HepG2 (cell line): ENCODE measurements around the gene HEXD. TPM values are rescaled to one million over a fixed set of nuclear protein-coding genes. Genes with fewer than 3 reads are reported as not detected.

ENCODE experiments used
- EHMT2 ChIP-seq: fragments of 200-600 bp; sonication (generic); IDR thresholded peaks from 2 replicates; pipeline ENCODE4 v1.7.0; 2017; ENCODE audit warnings: antibody characterized with exemption, low read depth, low read length, borderline replicate concordance
- KAT8 ChIP-seq: IDR thresholded peaks from 2 replicates; pipeline ENCODE4 v1.6.1; 2016; ENCODE audit warnings: missing genetic modification reagents, missing compliant biosample characterization
- KDM1A ChIP-seq: IDR thresholded peaks from 2 replicates; pipeline ENCODE4 v1.6.1; 2016; ENCODE audit warnings: missing compliant biosample characterization
- NAIF1 ChIP-seq: sonication (generic); formaldehyde crosslinking; IDR thresholded peaks from 2 replicates; pipeline ENCODE4 v1.5.0; 2020; ENCODE audit warnings: mild to moderate bottlenecking, missing genetic modification reagents, borderline replicate concordance
- NBN ChIP-seq: fragments of 450-650 bp; conservative IDR thresholded peaks from 2 replicates; pipeline ENCODE4 v1.6.1; 2017
- YEATS2 ChIP-seq: sonication (generic); formaldehyde crosslinking; IDR thresholded peaks from 2 replicates; pipeline ENCODE4 v1.4.0; 2020; ENCODE audit warnings: missing genetic modification reagents, borderline replicate concordance
- ZFX ChIP-seq: sonication (generic); formaldehyde crosslinking; IDR thresholded peaks from 2 replicates; pipeline ENCODE4 v1.4.0; 2020; ENCODE audit warnings: mild to moderate bottlenecking, low read depth, missing genetic modification reagents, moderate library complexity
- ZMAT3 ChIP-seq: sonication (generic); formaldehyde crosslinking; conservative IDR thresholded peaks from 2 replicates; pipeline ENCODE4 v1.7.0; 2021; ENCODE audit warnings: missing genetic modification reagents
- ZNF644 ChIP-seq: IDR thresholded peaks from 2 replicates; pipeline ENCODE4 v1.6.1; 2016; ENCODE audit warnings: low read depth
- ZNF674 ChIP-seq: sonication (generic); formaldehyde crosslinking; IDR thresholded peaks from 2 replicates; pipeline ENCODE4 v1.5.0; 2020; ENCODE audit warnings: low read depth, mild to moderate bottlenecking, missing genetic modification reagents
- polyA plus RNA-seq, 8 experiments: library from polyadenylated mRNA; depleted of rRNA in 3 of 8; stranded (reverse) in 7 of 8; unstranded in 1 of 8; fragments of >200 nt; fragmentation: Illumina TruSeq in 4 of 8; extraction: Trizol in 4 of 8; gene quantifications; 2 replicates each; pipeline versions ENCODE4 v1.2.1 to v1.2.3, GENCODE V29; 2011 to 2016; ENCODE audit warnings: low read depth in 4 of 8, missing spikeins in 1 of 8, mixed read lengths in 1 of 8; ENCODE audit not compliant: insufficient read depth in 1 of 8
- total RNA-seq, 5 experiments: library from RNA; depleted of rRNA; stranded (reverse); fragments of >200 nt; fragmentation: Illumina TruSeq; extraction: Trizol; gene quantifications; 2 replicates each; pipeline ENCODE4 v1.2.3, GENCODE V29; 2016; ENCODE audit warnings: low read depth in 1 of 5
- TF ChIP-seq, protein P1 (sequence below): sonication (generic); formaldehyde crosslinking; IDR thresholded peaks from 2 replicates; pipeline ENCODE4 v1.4.0; 2020; ENCODE audit warnings: mild to moderate bottlenecking, missing genetic modification reagents
- TF ChIP-seq, protein P2 (sequence below): sonication (generic); formaldehyde crosslinking; IDR thresholded peaks from 2 replicates; pipeline ENCODE4 v1.4.0; 2020; ENCODE audit warnings: mild to moderate bottlenecking, missing genetic modification reagents
- TF ChIP-seq, protein P3 (sequence below): sonication (generic); formaldehyde crosslinking; IDR thresholded peaks from 2 replicates; pipeline ENCODE4 v1.5.1; 2020; ENCODE audit warnings: missing genetic modification reagents, mild to moderate bottlenecking, borderline replicate concordance
- TF ChIP-seq, protein P4 (sequence below): sonication (generic); formaldehyde crosslinking; IDR thresholded peaks from 2 replicates; pipeline ENCODE4 v1.4.0; 2020; ENCODE audit warnings: missing genetic modification reagents

Gene HEXD
- total and polyA plus RNA-seq, 2 of the 13 experiments (the other 11 are each of a cell fraction or from before 2014, with no cell fraction given): 22.3 to 41.8 TPM

DNA sequence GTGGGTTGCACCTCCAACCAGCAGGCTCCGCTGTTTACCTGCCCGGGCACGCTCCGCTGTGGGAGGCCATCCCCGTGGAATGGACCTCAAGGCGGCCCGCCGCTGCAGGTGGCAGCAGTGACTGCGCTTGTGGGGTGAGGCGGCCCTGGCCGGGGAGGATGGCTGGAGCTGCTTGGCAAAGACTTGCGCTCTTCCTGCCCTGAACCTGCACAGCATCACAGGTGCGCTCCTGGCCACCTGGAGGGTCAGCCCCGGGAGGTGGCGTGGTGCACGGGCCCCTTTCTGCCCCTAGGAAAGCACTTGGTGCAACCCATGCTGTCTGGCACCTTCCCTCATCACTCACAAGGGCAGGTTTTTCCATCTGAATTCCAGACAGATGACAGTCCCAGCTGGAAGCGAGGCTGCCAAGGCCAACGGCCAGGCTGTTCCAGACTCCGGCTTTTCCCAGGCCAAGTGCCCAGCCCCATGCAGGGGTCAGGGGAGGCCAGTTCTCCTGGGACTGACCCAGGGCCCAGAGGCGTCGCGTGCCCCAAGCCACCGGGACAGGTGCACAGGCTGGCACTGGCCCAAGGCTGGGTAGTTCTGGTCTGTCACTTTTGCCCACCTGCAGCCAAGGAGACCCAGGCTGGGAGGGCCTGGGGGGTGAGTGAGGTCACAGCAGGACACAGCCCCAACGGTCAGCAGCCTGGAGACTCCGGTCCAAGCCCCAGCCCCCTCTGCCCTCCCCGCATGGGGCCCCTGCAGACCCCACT lies 33.2 kb upstream of the HEXD start (continued):
- TF ChIP-seq, protein P1, sequence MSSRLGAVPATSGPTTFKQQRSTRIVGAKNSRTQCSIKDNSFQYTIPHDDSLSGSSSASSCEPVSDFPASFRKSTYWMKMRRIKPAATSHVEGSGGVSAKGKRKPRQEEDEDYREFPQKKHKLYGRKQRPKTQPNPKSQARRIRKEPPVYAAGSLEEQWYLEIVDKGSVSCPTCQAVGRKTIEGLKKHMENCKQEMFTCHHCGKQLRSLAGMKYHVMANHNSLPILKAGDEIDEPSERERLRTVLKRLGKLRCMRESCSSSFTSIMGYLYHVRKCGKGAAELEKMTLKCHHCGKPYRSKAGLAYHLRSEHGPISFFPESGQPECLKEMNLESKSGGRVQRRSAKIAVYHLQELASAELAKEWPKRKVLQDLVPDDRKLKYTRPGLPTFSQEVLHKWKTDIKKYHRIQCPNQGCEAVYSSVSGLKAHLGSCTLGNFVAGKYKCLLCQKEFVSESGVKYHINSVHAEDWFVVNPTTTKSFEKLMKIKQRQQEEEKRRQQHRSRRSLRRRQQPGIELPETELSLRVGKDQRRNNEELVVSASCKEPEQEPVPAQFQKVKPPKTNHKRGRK (CRISPR knock-in tag): no peak
- TF ChIP-seq ZNF674 (CRISPR knock-in tag): no peak
- no peak for TF ChIP-seq ZMAT3
- TF ChIP-seq, protein P2, sequence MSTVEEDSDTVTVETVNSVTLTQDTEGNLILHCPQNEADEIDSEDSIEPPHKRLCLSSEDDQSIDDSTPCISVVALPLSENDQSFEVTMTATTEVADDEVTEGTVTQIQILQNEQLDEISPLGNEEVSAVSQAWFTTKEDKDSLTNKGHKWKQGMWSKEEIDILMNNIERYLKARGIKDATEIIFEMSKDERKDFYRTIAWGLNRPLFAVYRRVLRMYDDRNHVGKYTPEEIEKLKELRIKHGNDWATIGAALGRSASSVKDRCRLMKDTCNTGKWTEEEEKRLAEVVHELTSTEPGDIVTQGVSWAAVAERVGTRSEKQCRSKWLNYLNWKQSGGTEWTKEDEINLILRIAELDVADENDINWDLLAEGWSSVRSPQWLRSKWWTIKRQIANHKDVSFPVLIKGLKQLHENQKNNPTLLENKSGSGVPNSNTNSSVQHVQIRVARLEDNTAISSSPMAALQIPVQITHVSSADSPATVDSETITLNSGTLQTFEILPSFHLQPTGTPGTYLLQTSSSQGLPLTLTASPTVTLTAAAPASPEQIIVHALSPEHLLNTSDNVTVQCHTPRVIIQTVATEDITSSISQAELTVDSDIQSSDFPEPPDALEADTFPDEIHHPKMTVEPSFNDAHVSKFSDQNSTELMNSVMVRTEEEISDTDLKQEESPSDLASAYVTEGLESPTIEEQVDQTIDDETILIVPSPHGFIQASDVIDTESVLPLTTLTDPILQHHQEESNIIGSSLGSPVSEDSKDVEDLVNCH: no peak
- no peak for TF ChIP-seq NBN
- TF ChIP-seq KAT8 (CRISPR knock-in tag): peak; percentile 27; the same call in 1 of the 2 replicates
- TF ChIP-seq, protein P3, sequence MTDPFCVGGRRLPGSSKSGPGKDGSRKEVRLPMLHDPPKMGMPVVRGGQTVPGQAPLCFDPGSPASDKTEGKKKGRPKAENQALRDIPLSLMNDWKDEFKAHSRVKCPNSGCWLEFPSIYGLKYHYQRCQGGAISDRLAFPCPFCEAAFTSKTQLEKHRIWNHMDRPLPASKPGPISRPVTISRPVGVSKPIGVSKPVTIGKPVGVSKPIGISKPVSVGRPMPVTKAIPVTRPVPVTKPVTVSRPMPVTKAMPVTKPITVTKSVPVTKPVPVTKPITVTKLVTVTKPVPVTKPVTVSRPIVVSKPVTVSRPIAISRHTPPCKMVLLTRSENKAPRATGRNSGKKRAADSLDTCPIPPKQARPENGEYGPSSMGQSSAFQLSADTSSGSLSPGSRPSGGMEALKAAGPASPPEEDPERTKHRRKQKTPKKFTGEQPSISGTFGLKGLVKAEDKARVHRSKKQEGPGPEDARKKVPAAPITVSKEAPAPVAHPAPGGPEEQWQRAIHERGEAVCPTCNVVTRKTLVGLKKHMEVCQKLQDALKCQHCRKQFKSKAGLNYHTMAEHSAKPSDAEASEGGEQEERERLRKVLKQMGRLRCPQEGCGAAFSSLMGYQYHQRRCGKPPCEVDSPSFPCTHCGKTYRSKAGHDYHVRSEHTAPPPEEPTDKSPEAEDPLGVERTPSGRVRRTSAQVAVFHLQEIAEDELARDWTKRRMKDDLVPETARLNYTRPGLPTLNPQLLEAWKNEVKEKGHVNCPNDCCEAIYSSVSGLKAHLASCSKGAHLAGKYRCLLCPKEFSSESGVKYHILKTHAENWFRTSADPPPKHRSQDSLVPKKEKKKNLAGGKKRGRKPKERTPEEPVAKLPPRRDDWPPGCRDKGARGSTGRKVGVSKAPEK: no peak
- TF ChIP-seq ZFX (CRISPR knock-in tag): peak; percentile 55
- TF ChIP-seq EHMT2: no peak
- TF ChIP-seq ZNF644: no peak
- TF ChIP-seq NAIF1 (CRISPR knock-in tag): no peak
- TF ChIP-seq YEATS2 (CRISPR knock-in tag): no peak; the same call in 1 of the 2 replicates
- no peak for TF ChIP-seq KDM1A
- TF ChIP-seq, protein P4, sequence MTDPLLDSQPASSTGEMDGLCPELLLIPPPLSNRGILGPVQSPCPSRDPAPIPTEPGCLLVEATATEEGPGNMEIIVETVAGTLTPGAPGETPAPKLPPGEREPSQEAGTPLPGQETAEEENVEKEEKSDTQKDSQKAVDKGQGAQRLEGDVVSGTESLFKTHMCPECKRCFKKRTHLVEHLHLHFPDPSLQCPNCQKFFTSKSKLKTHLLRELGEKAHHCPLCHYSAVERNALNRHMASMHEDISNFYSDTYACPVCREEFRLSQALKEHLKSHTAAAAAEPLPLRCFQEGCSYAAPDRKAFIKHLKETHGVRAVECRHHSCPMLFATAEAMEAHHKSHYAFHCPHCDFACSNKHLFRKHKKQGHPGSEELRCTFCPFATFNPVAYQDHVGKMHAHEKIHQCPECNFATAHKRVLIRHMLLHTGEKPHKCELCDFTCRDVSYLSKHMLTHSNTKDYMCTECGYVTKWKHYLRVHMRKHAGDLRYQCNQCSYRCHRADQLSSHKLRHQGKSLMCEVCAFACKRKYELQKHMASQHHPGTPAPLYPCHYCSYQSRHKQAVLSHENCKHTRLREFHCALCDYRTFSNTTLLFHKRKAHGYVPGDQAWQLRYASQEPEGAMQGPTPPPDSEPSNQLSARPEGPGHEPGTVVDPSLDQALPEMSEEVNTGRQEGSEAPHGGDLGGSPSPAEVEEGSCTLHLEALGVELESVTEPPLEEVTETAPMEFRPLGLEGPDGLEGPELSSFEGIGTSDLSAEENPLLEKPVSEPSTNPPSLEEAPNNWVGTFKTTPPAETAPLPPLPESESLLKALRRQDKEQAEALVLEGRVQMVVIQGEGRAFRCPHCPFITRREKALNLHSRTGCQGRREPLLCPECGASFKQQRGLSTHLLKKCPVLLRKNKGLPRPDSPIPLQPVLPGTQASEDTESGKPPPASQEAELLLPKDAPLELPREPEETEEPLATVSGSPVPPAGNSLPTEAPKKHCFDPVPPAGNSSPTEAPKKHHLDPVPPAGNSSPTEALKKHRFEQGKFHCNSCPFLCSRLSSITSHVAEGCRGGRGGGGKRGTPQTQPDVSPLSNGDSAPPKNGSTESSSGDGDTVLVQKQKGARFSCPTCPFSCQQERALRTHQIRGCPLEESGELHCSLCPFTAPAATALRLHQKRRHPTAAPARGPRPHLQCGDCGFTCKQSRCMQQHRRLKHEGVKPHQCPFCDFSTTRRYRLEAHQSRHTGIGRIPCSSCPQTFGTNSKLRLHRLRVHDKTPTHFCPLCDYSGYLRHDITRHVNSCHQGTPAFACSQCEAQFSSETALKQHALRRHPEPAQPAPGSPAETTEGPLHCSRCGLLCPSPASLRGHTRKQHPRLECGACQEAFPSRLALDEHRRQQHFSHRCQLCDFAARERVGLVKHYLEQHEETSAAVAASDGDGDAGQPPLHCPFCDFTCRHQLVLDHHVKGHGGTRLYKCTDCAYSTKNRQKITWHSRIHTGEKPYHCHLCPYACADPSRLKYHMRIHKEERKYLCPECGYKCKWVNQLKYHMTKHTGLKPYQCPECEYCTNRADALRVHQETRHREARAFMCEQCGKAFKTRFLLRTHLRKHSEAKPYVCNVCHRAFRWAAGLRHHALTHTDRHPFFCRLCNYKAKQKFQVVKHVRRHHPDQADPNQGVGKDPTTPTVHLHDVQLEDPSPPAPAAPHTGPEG (CRISPR knock-in tag): 0 out of 2 replicates have a peak, but pooled peaks have one; percentile 40
